ENCODE data around the gene SLC1A7.
"Not testable (repeated sequence)": the region's sequence is repeated elsewhere in the genome, so short reads cannot be mapped to it uniquely, and the experiment has no call there.

The SLC1A7 gene

GRCh38 chr1:53142226-53142853 lies at the start of gene SLC1A7:
SLC1A7 (minus strand) TSS chr1:53142638; CDS start chr1:53142449, 189 bp downstream.
- no peak for DNase-seq (ENCODE audit: low read depth)

GRCh38 chr1:53190210-53190611 lies 47.8 kb upstream of the SLC1A7 start:
- no peak for DNase-seq (ENCODE audit: low read depth)

DNA sequence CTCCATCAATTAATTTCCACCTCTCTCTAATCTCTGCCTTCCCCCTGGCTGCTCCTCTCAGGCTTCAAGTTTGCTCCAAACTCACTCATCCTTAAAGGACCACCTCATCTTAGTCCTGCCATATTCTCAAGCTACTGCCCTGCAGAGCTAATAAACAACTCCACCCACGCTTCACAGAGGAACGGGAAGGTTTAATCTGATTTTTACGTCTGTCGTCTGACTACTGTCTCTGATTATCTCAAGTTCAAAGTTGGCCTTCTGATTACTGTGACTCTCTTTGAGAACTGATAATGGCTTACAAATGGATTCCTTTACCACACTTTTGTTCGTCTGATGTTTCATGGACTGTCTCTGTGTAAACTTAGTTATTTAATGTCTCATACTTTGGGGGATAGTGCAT lies 46.6 kb upstream of the SLC1A7 start:
- no peak for DNase-seq (ENCODE audit: low read depth)

- DNase-seq (ENCODE audit: low read depth), result no peak
Measured at GRCh38 chr1:53188099-53188498, 45.7 kb upstream of the SLC1A7 start.

DNA sequence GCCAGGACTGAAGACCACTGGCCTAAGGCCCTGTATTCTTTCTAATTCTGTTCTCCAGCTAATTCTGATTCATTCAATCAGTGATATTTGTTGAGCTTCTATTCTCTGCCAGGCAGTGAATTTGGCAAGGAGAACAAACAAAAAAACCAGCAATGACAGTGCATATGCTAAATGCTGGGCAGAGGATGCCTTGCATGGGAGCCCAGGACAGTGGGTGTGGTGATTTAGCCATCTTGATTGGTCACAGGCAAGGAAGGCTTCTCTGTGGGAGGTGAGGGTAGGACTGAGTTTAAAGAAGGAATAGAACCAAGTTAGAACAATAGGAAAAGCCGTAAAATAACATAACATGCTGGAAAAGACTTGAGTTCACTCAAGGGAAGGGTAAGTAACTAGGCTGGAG lies 45.0 kb upstream of the SLC1A7 start:
- DNase-seq (ENCODE audit: low read depth), result no peak

DNA sequence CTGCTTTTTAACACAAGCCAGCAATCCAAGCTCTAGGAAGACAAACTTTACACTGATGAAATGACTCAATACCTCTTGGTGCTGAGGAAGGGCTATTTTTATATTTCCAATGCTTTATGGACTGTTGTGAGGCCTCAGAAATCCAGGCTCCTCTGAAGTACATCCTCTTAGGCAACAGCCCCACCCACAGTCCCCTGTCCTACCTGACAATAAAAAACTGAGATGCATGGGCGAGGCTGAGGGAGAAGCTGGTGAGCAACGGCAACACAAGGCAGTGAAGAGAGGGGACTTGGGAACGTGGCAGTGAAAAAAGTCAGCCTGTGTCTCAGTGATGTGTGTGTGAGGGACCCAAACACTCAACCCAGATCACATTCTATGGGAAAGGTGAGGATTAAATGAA lies 44.1 kb upstream of the SLC1A7 start:
- DNase-seq (ENCODE audit: low read depth), result no peak

DNA sequence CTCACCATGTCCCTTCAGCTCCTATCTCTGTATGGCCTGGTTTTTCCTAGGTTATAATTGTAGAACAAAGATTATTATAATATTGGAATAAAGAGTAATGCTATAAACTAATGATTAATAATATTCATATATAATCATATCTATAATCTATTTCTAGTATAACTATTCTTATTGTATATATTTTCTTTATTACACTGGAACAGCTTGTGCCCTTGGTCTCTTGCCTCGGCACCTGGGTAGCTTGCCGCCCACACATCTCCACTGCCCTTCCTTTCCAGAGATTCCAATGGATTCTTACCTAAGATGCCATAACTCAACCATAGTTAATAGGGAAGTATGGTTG lies 43.5 kb upstream of the SLC1A7 start:
- DNase-seq (ENCODE audit: low read depth), result not testable (repeated sequence)

- no peak for DNase-seq (ENCODE audit: low read depth)
Measured at GRCh38 chr1:53183095-53183990, 40.9 kb upstream of the SLC1A7 start.

DNA sequence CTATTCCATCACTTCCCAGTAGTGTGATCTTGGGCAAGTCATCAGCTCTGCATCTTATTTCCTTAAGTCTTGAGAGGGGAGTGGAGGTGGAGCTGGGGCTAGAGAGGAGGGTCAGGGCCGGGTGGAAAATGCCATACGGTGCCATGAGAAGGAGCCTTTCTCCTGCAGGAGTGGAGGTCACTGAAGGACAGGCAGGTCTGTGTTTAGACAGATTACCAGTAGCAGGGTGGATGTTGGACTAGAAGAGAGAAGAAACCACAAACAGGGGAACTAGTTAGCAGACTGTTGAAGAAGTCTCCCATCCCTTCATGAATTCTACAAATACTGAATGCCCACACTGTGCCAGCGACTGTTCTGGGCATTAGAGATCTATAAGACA lies 40.3 kb upstream of the SLC1A7 start:
- DNase-seq (ENCODE audit: low read depth), result no peak

GRCh38 chr1:53182111-53182593 lies 39.7 kb upstream of the SLC1A7 start:
- DNase-seq (ENCODE audit: low read depth), result peak; percentile 44

DNA sequence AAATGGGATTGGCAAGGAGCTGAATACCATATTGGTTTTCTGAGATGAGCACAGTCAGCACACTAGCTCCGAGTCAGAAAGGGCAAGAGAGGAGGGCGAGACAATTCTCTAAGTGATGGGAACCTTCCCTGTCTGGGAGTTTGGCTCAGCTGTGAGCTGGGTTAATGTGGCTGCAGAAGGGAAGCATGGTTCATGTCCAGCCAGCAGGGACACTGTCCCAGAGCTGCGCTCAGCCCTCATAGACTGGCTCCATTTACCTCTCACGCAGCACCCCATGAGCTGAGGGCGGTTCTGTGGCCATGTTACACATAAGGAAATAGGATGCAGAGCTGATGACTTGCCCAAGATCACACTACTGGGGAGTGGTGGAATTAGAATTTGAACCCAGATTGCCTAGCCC lies 38.5 kb upstream of the SLC1A7 start:
- DNase-seq (ENCODE audit: low read depth), result no peak

GRCh38 chr1:53180226-53180625 lies 37.8 kb upstream of the SLC1A7 start:
- no peak for DNase-seq (ENCODE audit: low read depth)

GRCh38 chr1:53176452-53177208 lies 34.2 kb upstream of the SLC1A7 start:
- no peak for DNase-seq (ENCODE audit: low read depth)

- DNase-seq (ENCODE audit: low read depth), result no peak
Measured at GRCh38 chr1:53174971-53175913, 32.8 kb upstream of the SLC1A7 start.

DNA sequence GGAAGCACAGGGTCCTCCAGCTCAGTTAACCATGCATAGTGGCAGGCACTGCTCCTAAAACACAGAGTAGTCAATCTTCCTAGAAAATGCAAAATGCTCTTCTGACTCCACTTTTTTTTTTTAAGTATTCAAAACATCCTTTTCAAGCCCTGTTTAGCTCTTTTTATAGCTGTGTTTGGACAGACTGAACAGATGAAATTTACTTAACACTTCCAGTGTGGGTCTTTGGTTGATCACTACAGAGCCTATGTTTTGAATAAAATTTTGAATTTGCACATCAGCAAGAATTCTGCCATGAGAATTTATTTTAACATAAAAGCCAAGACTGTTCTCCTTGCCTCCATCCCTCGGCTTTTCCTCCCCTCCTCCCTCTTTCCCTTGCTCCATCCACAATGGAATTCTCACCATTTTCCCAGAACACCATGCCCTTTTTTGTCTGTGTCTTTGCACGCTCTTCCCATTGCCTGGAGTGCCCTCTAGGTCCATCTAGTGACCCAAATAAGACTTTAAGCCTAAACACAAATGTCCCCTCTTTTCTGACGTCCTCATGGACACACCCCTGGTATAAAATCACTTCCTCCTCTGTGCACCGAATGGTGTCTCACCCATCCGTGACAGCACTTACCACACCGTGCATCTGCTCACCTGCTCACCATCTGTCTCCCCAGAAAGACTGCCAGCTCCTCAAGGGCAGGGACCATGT lies 30.1 kb upstream of the SLC1A7 start:
- no peak for DNase-seq (ENCODE audit: low read depth)

DNA sequence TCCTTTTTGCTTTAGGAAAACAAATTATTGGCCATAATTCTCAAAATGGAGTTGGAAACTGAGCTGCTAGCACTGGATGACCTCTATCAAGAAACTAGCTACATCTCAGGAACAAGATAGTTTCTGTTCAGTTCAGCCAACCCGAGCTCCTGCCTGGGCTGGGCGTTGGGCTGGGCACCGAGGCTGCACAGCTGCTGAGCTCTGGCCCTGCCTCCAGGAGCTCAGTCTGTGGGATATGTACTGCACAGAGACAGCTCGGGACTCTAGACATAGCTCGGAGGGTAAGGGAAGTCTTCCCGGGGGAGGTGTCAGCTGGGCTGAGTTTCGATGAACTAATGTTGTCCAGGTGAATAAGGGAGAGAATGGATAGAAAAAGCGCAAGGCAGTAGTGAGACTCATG lies 24.5 kb upstream of the SLC1A7 start:
- no peak for DNase-seq (ENCODE audit: low read depth)

DNA sequence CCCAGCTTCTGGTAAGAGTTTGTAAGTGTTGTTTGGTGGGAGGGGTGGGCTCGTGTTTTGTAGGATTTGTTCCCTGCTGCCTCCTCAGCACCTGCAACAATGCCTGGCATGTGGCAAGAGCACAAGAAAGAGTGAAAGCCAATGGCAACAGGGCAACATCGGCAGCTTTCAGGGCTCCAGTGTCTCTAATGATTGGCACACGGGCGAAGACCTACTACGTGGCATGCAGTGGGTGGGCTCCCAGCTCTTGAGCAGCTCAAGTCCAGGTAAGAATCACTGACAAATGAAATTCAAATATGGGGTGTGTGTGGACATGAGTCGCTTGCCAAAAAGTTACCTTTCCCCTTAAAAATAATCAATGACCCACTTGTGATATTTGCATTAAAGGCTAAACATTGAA lies 23.9 kb upstream of the SLC1A7 start:
- no peak for DNase-seq (ENCODE audit: low read depth)

DNA sequence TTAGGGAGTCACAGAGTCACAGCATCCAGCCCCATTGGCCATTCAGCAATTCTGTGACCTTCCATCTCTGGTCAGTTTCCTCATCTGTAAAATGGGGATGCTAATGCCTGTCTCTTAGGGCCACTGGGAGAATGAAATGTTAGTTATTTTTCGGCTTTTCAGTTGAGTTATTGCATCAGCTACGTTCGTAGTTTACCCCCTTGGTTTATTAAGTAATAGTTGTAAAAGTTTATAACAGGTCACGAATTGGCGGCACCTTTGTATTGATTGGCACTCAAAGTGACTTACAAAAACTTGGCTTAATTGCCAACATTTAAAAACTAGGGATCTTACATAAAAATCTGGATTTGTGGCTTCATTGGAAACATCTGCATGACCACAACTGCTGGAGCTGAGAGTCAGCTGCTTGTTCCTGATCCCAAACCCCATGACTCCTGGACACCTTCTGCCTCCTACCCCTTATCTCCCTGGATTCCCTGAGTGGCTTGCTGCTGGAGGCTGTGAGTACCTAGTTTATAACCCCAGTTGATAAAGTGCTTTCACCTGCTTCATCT lies 23.0 kb upstream of the SLC1A7 start:
- DNase-seq (ENCODE audit: low read depth), result no peak

DNA sequence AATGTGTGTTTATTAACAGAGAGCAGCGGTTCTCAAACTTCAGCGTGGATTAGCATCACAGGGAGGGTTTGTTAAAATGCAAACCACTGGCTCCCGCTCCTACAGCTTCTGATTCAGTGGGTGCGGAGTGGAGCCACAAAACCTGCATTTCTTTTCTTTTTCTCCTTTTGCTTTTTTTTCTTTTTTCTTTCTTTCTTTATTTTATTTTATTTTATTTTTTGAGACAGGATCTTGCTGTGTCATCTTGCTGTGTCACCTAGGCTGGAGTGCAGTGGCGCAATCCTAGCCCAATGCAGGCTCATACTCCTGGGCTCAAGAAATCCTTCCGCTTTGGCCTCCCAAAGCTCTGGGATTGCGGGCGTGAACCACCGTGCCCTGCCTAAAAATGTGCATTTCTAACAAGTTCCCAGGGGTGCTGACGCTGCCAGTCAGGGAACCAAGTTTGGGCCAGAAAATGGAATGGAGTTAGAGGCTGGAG lies 20.9 kb upstream of the SLC1A7 start:
- no peak for DNase-seq (ENCODE audit: low read depth)

GRCh38 chr1:53162621-53163020 lies 20.2 kb upstream of the SLC1A7 start:
- DNase-seq (ENCODE audit: low read depth), result no peak

All from T-helper 22 cell (primary cell).